GM19395 (cell line): ENCODE data around the gene BRAT1.
"Not testable (repeated sequence)": the region's sequence is repeated elsewhere in the genome, so short reads cannot be mapped to it uniquely, and the experiment has no call there.

ENCODE experiments used
- ATAC-seq: cut with Tn5 transposase; IDR thresholded peaks from one replicate; pipeline ENCODE4 v1.9.1; 2021; ENCODE audit warnings: mild to moderate bottlenecking, moderate library complexity; ENCODE audit not compliant: unreplicated experiment

BRAT1 gene

GRCh38 chr7:2555121-2556052 is at the start of gene BRAT1:
TSS of gene BRAT1 (minus strand) at chr7:2555524. CDS start at chr7:2554431, 1,093 bp downstream.
- peak; percentile 68 for ATAC-seq

- no peak for ATAC-seq
Measured at GRCh38 chr7:2604608-2605174, 49.4 kb upstream of the BRAT1 start.

GRCh38 chr7:2603044-2603965 is 48.0 kb upstream of the BRAT1 start:
- ATAC-seq: no peak

GRCh38 chr7:2602406-2603043 is 47.2 kb upstream of the BRAT1 start:
- no peak for ATAC-seq

DNA sequence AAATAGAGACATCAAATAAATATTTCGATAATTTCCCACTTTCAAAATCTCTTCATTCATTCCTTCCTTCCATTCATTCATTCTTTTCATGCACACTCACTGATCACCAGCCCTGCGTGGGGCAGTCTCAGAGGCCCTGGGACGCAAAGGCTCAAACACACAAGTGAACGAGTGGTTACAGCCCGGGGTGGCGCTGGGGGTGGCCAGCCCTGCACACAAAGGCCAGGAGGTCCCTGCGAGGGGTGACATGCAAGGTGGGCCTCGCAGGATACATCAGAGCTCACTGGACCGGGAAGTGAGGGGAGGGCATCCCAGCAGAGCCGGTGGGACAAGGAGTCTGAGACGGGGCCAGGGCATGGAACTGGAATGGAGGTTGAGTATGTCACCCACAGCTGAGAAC is 46.6 kb upstream of the BRAT1 start:
- no peak for ATAC-seq

- ATAC-seq: no peak
Measured at GRCh38 chr7:2601065-2601464, 45.7 kb upstream of the BRAT1 start.

DNA sequence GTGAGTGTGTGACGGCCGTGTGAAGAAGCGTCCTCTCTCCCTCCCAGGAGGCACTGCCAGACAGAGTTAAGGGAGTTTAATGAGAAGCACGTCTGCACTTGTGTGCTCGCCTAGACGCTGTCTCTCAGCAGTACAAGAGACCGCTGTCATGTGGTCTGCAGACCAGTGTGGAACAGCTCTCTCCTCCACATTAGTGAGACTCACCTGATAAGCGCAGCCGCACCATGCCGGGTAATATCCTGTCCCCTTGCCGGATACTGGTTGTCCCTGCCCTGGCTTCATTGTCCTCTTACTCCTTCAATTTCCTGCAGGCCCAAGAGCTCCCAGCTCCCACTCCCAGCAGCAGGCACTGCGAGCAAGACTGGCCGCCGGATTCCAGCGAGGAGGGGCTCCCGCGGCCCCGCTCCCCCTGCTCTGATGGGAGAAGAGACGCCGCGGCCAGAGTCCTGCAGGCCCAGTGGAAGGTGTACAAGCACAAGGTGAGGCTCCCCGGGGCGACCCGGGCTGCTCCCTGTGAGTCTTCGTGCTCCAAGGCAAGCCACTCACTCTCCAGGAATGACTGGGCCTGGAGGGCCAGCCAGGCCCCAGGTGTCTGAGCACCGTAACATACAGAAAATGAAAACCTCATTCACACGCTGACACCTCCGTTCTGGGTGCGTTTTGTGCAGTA is 43.0 kb upstream of the BRAT1 start:
- ATAC-seq: no peak

DNA sequence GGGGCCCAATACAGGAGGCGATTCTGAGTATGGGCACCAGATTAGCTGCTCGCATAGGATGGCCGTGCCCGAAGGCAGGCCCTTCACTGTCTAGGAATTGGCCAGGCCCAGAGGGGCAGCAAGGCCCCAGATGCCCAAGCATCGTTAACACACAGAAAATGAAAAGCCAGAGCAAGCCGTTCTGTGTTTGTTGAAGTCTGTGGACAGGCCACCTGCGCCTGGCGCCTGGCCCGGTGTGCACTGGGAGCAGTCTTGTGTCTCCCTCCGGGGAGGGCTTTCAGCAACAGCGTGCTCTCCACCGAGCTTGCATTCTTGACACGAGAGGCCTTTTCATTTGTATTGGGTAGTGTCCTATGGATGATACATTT is 41.9 kb upstream of the BRAT1 start:
- no peak for ATAC-seq

GRCh38 chr7:2596464-2597272 is 41.3 kb upstream of the BRAT1 start:
- ATAC-seq: no peak

DNA sequence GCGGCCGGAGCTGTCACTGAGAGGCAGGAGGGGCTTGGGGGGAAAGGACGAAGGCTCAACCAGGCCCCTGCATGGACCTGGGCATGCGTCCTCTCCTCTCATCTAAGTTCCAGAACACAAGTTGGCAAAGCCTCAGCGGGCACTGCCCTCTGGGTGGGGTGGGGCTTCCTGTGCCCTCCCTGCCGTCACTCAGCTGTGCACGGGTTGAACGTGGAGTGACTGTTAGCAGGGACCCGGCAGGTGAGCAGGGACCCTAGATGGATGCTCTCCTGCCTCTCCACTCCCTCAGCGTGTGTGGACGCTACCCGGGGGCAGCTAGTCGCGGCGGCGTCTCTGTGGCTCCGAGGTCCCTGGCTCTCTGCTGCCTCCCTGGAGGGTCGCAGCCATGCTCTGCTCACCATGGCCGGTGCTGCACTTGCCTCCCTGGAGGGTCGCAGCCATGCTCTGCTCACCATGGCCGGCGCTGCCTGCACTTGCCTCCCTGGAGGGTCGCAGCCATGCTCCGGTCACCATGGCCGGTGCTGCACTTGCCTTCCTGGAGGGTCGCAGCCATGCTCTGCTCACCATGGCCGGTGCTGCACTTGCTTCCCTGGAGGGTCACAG is 40.0 kb upstream of the BRAT1 start:
- no peak for ATAC-seq

- ATAC-seq: no peak
Measured at GRCh38 chr7:2594599-2594998, 39.3 kb upstream of the BRAT1 start.

DNA sequence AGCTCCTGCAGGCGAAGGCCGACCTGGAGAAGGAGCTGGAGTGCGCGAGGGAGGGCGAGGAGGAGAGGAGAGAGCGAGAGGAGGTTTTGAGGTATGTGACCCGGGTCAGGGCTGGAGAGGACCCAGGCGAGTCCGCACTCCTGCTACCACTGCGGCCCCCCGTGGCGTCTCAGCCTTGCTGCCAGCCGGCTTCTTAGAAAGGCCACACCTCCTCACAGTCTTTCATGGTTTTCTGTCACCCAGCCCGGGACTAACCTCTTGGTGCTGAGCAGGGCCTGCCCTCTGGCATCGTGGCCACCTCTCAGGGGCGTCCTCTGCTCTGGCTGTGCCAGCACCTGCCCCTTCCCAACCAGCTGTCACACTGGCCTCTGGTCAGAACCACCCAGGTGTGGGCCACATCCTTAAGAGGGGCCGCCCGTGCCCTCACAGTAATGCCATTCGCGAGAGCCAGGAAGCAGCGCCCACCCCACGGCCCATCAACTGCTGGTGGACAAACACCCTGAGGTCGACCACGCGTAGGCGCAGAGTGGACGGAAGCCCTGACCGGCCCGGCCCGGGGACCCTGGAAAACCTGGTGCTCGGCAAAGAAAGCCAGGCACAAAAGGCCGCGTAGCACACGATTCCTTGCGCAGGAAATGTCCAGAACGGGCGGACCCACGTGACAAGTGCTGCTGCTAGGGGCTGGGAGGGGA is 37.9 kb upstream of the BRAT1 start:
- no peak for ATAC-seq

GRCh38 chr7:2592375-2592865 is 37.1 kb upstream of the BRAT1 start:
- ATAC-seq: no peak

DNA sequence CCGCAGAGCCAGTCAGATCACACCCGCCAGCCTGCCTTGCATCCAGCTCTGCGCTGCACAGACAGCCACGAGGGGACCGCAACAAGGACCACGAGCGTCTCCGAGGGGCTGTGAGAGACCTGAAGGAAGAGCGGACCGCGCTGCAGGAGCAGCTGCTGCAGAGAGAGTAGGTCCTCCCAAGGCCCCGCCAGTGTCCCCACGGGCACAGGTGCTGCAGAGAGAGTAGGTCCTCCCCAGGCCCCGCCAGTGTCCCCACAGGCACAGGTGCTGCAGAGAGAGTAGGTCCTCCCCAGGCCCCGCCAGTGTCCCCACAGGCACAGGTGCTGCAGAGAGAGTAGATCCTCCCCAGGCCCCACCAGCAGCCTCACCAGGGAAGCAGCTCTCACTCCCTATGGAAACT is 34.6 kb upstream of the BRAT1 start:
- ATAC-seq: not testable (repeated sequence)

GRCh38 chr7:2589341-2589740 is 34.0 kb upstream of the BRAT1 start:
- ATAC-seq: no peak

- ATAC-seq: no peak
Measured at GRCh38 chr7:2587778-2588177, 32.5 kb upstream of the BRAT1 start.

- no peak for ATAC-seq
Measured at GRCh38 chr7:2587134-2587533, 31.8 kb upstream of the BRAT1 start.

GRCh38 chr7:2586326-2587020 is 31.1 kb upstream of the BRAT1 start:
- ATAC-seq: no peak
